NB4 (cell line): ENCODE data around the gene IL1R2.

Source experiments
- MYC ChIP-seq: IDR thresholded peaks from 2 replicates; pipeline ENCODE4 v1.6.1; 2011; ENCODE audit warnings: low read depth, low read length
- POLR2A ChIP-seq: IDR thresholded peaks from 2 replicates; pipeline ENCODE4 v1.6.1; 2011; ENCODE audit warnings: mild to moderate bottlenecking; ENCODE audit not compliant: insufficient read length; ENCODE audit errors: extremely low read depth
- TF ChIP-seq, protein P1 (sequence below): IDR thresholded peaks from one replicate; pipeline ENCODE4 v1.5.1; 2012; ENCODE audit warnings: low read depth, low read length
- TF ChIP-seq, protein P2 (sequence below): IDR thresholded peaks from 2 replicates; pipeline ENCODE4 v1.6.1; 2011; ENCODE audit warnings: low read depth, low read length

DNA sequence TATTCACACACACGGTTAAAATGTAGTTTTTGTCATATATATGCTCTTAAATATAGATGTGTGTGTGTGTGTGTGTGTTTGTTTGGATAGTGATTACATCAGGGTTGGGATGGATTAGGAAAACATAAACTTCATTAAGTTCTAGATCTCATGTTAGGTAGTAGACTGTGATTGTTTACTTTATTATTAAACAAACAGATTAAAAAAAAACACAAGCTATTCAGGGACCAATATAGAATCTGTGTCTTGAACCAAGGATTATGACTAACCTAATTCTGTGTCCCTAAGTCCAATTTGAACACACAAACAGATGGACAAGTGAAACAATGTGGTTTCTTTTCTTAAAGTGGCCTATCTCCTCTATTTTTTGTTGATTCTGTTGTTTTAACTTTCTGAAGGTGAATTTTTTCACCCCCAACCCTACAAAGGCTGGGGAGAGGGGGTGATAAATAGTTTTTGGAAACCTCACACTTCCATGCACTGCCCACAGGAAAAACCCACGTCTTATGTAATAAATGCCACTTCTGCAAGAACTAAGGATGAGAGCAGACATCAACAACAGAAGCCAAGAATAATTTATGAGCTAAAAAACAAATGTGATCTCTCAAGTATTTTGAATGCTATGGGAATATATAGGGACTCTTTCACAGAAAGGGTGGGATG is 40.7 kb downstream of the IL1R2 start:
- TF ChIP-seq, protein P1, sequence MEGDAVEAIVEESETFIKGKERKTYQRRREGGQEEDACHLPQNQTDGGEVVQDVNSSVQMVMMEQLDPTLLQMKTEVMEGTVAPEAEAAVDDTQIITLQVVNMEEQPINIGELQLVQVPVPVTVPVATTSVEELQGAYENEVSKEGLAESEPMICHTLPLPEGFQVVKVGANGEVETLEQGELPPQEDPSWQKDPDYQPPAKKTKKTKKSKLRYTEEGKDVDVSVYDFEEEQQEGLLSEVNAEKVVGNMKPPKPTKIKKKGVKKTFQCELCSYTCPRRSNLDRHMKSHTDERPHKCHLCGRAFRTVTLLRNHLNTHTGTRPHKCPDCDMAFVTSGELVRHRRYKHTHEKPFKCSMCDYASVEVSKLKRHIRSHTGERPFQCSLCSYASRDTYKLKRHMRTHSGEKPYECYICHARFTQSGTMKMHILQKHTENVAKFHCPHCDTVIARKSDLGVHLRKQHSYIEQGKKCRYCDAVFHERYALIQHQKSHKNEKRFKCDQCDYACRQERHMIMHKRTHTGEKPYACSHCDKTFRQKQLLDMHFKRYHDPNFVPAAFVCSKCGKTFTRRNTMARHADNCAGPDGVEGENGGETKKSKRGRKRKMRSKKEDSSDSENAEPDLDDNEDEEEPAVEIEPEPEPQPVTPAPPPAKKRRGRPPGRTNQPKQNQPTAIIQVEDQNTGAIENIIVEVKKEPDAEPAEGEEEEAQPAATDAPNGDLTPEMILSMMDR, result no peak
- TF ChIP-seq, protein P2, sequence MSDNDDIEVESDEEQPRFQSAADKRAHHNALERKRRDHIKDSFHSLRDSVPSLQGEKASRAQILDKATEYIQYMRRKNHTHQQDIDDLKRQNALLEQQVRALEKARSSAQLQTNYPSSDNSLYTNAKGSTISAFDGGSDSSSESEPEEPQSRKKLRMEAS, result no peak
- TF ChIP-seq POLR2A, result no peak
- TF ChIP-seq MYC, result no peak
